ENCODE results near the gene DGKB.

DGKB gene

GRCh38 chr7:14858866-14859265 is 43.7 kb downstream of the DGKB start:
- DNase-seq: no peak

- DNase-seq: no peak
These were observed 44.1 kb downstream of the DGKB start for GRCh38 chr7:14858410-14858809.

GRCh38 chr7:14855033-14855794 is 47.3 kb downstream of the DGKB start:
- no peak for DNase-seq

GRCh38 chr7:14854471-14854870 is 48.1 kb downstream of the DGKB start:
- no peak for DNase-seq

- DNase-seq: no peak
These were observed 50.9 kb downstream of the DGKB start for GRCh38 chr7:14851610-14852009.

- no peak for DNase-seq
These were observed 52.5 kb downstream of the DGKB start for GRCh38 chr7:14850039-14850438.

GRCh38 chr7:14846405-14846804 is 56.1 kb downstream of the DGKB start:
- DNase-seq: no peak

- no peak for DNase-seq
These were observed 58.8 kb downstream of the DGKB start for GRCh38 chr7:14843755-14844154.

GRCh38 chr7:14842523-14842922 is 60.0 kb downstream of the DGKB start:
- DNase-seq: no peak

GRCh38 chr7:14841869-14842268 is 60.7 kb downstream of the DGKB start:
- DNase-seq: no peak

- no peak for DNase-seq
These were observed 61.5 kb downstream of the DGKB start for GRCh38 chr7:14841086-14841485.

GRCh38 chr7:14839307-14839706 is 63.2 kb downstream of the DGKB start:
- DNase-seq: peak; percentile 4

- DNase-seq: no peak
These were observed 65.3 kb downstream of the DGKB start for GRCh38 chr7:14837216-14837615.

- peak; percentile 60 for DNase-seq
These were observed 65.9 kb downstream of the DGKB start for GRCh38 chr7:14836571-14837189.

GRCh38 chr7:14836006-14836405 is 66.5 kb downstream of the DGKB start:
- no peak for DNase-seq

GRCh38 chr7:14835384-14835783 is 67.2 kb downstream of the DGKB start:
- DNase-seq: peak; percentile 85

GRCh38 chr7:14834883-14835282 is 67.7 kb downstream of the DGKB start:
- no peak for DNase-seq

GRCh38 chr7:14834456-14834855 is 68.1 kb downstream of the DGKB start:
- DNase-seq: no peak

GRCh38 chr7:14833707-14834106 is 68.8 kb downstream of the DGKB start:
- DNase-seq: no peak

GRCh38 chr7:14828053-14828452 is 74.5 kb downstream of the DGKB start:
- no peak for DNase-seq

GRCh38 chr7:14826426-14826825 is 76.1 kb downstream of the DGKB start:
- DNase-seq: no peak

- no peak for DNase-seq
These were observed 76.6 kb downstream of the DGKB start for GRCh38 chr7:14825912-14826311.

GRCh38 chr7:14822481-14822854 is 80.1 kb downstream of the DGKB start:
- no peak for DNase-seq

GRCh38 chr7:14821757-14822480 is 80.6 kb downstream of the DGKB start:
- DNase-seq: no peak

Data from NCI-H774 (cell line).